HL-60/S4 treated with retinoic acid at 250 ng/mL for 4 days and 3 days (cell line): ENCODE measurements around the gene SLC35A2.

Experiments used
- in situ Hi-C: fragments of 300-500 bp; cut with MboI; formaldehyde crosslinking; loops from 2 replicates; pipeline ENCODE4 v1.7.0; 2022; ENCODE audit warnings: low sequenced_read_pairs

SLC35A2 gene

DNA sequence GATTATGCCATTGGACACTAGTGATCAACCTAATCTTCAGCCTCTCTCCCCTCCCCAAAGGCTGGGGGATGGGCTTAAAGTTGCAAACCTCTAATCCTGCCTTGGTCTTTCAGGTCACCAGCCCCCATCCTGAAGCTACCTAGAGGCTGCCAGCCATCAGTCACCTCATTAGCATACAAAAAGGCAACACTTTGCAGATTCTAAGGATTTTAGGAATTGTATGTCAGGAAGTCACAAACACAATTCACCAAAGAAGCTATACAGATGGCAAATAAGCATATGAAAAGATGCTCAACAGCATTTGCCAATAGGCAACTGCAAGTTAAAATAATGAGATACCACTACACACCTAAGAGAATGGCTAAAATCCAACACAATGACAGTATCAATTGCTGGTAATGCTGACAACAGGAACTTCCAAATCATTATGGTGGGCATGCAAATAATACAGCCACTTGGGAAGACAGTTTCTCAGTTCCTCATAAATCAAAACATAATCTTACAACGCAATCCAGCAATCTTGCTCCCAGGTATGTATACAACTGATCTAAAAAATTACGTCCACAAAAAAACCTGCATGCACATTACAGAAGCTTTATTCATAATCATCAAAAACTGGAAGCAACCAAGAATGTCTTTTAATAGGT is 16.4 kb upstream of the SLC35A2 start:
- in situ Hi-C loops, result no loop called here

- in situ Hi-C loops, result no loop called here
Measured at GRCh38 chrX:48927123-48927522, 15.7 kb upstream of the SLC35A2 start.

GRCh38 chrX:48924270-48924669 is 12.8 kb upstream of the SLC35A2 start:
- in situ Hi-C loops, result no loop called here

DNA sequence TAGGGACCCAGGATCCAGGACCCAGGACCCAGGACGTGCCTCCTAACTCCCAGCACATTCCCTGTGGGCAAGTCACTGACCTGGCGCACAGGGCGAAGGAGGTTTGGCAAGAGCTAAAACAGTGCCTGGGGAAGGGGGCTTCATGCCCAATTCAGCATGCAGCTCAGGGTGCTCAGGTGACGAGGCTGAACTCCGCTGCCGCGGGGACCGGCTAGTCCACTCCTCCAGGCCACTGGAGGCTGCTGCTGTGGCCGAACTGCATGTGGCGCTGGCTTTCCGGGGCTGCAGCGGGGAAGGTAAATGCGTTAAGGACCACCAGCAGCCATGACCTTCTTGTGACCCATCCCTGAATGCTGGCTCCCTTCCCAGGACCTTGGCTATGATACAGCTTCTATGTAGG is 12.3 kb upstream of the SLC35A2 start:
- in situ Hi-C loops, result no loop called here

GRCh38 chrX:48920718-48921104 is 9.3 kb upstream of the SLC35A2 start:
- in situ Hi-C loops, result no loop called here

DNA sequence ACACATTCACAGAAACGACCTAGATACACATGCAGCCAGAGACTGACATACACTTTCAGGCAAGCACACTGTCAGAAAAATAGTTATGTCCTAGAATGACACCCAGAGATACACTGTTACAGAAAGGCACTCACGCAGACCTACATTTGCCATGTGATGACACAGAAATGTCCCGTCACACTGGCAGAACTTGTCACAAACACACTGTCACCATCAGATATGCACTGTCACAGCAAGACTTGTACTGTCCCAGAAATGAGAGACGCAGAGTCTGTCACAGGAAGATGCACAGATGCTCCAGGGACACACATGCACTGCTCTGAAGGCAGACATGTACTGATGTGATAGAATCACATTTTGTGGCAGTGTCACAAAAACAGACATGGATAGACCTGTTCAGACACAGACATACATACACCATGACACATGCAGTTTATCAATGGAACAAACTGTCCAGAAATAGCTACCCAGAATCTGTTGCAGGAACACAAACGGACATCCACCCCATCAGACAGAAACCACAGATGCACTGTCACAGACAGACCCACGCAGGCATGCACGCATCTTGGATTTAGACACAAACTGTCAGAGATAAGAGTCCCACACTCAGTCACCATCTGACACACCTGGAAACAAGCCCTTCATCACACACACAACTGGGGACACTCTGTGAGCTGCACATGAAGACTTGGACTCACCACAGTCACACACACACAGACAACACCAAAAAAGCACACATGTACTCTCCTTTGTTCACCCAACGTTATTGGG is 8.7 kb upstream of the SLC35A2 start:
- in situ Hi-C loops, result no loop called here

DNA sequence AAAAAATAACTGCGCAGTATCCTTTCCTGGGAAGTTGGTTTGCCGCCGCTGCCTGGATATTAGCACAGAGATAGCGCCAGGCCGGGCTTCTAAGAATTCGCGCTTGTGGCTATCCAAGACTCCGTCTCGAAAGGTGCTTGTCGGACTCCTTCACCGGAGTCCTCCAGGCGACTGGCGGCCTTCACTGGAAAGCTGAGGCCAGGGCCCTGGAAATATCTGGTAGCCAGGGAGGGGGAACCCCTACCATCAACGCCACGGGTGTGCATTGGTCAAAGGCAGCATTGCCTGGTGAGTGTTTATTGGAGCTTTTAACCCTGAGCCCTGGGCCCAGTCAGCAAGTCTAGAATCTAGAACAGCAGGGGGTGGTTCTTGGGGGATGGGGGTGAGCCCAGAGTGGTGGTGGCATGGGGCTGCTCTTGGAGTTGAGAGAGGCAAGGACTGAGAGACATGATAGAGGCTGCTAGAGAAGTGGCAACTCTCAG is 8.0 kb upstream of the SLC35A2 start:
- in situ Hi-C loops, result no loop called here

DNA sequence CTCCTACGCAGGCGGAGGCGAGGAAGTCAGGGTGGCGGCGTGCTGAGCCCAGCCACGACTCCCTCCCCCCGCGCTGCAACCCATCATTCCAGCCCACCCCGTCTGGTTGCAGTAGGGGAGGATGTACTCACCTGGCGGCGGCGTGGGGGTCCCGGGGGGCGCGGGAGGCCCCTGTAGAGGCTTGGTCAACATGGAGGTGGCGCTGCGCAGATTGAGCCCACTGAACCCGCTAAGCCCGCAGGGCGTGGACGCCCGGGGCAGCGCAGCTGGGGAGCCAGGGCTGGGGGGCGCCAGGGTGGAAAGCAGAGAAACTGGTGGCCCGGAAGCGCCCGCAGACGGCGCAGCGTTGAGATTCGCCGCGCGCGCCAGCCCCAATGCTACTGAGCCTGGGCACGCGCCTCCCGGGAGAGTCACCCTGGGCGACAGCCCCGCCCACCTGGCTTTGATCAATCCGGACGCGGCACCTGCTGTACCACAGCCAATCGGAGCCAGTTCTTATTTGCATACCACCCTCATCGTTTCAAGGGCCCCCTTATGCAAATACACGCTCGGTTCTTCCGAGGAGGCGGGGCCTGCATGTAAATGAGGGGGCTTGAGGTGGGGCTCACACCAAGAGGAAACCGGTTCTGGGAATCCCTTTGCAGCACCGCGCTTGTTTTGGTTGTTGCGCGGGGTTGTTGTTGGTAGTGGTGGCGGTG is 7.3 kb upstream of the SLC35A2 start, which contains the start of gene PIM2:
PIM2 (minus strand) TSS at position 382 of the 698 bp plus-strand sequence; CDS start at position 192, 190 bp downstream.
- in situ Hi-C loops, result no loop called here

GRCh38 chrX:48918301-48918642 is 6.8 kb upstream of the SLC35A2 start:
- in situ Hi-C loops, result no loop called here

DNA sequence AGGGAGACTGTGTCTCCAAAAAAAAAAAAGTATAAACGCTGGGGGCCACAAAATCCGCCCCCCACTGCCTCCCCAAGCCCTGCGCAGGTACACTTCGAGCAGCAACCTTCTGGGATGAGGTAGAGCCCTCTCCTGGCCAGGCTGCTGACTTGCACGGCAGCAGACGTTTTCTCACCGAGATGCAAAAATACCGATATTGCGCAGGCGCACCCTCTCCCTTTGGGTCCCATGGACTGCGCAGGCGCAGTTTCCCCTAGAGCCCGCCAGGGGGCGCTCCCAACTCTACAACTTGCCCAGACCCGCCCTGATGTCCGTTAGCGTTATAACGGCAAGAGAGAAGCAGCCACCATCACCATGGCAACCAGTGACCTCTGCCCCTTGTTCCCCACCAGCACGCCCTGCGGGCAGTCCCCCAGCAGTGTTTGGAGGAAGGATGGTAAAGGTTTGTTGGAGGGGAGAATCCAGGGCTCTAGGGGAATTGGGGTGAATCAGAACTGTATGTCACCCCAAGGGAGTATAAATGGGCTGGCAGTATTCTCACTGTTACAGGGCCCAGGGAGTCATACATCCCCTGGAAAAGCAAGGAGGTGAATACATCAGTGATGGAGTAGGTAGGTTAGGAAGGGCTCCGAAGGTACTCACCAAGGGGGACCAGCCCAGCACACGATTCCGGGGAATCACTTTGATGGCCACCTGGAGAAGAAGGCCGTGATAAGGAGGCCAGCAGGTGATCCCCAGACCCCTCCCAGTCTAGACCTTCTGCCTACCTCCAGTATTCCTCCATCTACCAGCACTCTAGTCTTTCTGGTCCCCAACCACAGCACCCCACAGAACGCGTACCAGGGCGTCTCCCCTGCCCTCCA is 5.9 kb upstream of the SLC35A2 start:
- in situ Hi-C loops, result no loop called here

DNA sequence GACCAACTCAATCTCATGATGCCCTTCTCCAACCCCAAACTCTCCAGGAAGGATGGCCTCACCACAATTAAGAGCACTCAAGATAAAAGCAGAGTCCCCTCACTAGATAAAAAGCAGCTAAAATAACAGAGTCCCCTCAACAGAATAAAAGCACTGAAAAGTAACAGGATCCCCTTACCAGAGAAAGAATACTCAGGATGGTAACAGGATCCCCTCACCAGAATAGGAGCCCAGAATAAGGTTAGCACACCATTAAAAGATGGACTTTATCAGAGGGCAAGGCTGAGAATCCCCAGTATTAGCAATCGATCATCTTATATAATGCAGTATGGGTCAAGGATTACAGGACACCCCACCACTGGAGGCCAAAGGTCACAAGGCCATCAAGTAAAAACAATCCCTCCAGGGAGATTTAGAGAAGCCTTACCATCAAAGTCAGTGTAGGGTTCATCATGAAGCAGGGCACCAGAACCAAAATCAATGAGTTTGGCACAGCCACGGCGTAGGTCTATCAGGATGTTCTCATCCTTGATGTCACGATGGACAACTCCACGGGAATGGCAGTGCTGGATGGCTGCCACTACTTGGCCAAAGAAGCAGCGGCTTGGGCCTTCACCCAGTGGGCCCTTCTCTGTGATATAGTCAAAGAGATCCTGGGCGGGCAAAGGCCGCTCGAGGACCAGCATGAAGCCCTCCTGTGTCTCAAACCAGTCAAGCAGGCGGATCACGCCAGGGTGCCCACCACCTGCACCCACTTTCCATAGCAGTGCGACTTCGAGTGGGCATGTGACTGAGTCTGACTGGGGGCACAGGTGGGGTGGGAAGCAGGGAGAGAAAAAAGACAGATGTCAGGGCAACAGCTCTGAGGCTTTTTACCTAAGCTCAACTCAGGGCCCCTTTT is 3.4 kb upstream of the SLC35A2 start:
- in situ Hi-C loops, result no loop called here

- in situ Hi-C loops, result no loop called here
Measured at GRCh38 chrX:48913605-48914366, 2.3 kb upstream of the SLC35A2 start.

DNA sequence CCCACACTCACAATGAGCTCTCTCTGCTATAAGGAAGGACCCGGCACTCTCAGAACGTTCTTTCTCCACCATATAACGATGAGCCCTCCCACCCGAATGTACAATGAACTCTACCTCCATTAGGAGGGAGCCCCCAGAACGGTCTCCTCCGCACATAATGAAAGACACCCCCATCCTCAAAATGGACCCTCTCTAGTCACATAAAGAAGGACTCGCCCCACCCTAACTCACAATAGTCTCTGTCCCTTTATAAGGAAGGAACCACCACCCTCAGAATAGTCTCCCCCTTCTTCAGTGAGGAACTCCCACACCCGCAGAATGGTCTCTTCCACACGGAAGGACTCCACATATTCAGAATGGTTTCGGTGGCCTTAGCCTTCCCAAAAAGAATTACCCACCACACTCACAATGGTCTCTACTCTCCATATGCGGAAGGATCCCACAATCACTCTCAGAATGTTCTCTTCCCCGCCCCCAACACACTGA is 477 bp downstream of the SLC35A2 start:
- in situ Hi-C loops, result no loop called here

DNA sequence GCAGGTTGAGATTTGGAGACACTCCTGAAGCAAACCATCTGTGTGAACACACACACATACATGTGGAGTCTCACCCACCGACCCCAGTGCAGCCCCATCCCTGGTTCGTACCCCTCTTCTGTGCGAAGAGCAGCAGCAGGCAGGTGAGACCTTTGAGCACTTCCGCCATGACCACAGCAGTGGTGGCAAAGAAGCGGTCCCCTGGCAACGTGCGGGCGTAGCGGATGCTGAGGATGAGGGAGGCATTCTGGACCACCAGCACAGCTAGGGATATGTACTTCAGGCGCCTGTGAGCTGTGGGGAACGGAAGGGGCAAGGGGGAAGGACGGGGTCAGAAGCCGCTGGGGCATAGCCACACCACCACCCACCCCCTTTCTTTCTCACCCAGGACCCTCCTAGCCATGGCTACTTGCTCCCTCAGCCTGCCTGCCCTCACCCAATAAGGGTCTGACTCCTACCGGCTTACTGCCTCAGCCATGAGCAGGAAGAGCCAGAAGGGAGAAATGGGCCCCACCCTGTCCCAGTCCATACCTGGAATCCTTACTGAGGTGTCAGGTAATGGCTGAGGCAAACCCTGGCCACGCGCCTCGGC is 1.6 kb downstream of the SLC35A2 start:
- in situ Hi-C loops, result no loop called here

GRCh38 chrX:48908600-48908999 is 2.8 kb downstream of the SLC35A2 start:
- in situ Hi-C loops, result no loop called here

GRCh38 chrX:48905090-48905790 is 6.2 kb downstream of the SLC35A2 start:
- in situ Hi-C loops, result no loop called here

DNA sequence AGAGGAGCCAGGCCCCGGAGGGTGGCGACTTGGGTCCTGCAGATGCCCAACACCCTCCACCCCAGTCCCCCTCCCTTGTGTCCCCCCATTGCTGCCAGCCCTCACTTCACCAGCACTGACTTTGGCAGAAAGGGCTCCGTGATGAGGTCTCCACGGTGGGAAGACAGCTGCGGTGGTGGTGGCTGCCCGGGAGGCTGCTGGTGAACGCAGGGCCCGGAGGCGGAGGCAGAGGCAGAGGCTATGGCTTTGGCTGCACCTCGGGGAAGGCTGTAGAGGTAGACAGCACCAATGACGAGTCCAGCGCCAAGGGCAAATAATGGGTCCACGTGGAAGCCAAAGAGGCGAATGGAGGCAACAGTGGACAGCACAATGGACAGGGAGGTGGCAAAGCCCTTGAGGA is 6.8 kb downstream of the SLC35A2 start:
- in situ Hi-C loops, result no loop called here

DNA sequence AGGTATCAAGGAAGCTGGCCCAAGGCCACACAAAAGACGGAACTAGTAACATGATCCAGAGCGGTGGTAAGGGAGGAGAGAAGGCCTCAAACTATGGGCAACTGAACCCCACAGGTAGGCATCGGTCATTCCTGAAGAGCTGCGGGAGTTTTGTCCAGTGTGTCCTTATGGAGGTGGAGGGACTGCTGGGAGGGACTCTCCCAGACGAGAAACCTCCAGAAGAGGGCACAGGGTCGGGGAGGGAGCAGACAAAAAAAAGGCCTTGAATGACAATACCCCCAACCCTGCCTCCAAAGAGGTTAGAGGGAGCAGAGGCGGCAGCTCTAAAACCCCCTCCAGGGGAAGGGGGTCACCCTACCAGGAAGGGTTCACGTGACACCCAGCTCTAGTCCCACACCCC is 7.3 kb downstream of the SLC35A2 start:
- in situ Hi-C loops, result no loop called here
